Erythroblast (primary cell): ENCODE data around the gene MYEOV.

Experiments
- GATA1 ChIP-seq: IDR thresholded peaks from 2 replicates; pipeline ENCODE4 v1.6.1; 2011; ENCODE audit warnings: low read depth, mild to moderate bottlenecking, control low read depth, low read length, moderate library complexity
- POLR2A ChIP-seq: IDR thresholded peaks from 2 replicates; pipeline ENCODE4 v1.6.1; 2011; ENCODE audit warnings: mild to moderate bottlenecking, low read length

DNA sequence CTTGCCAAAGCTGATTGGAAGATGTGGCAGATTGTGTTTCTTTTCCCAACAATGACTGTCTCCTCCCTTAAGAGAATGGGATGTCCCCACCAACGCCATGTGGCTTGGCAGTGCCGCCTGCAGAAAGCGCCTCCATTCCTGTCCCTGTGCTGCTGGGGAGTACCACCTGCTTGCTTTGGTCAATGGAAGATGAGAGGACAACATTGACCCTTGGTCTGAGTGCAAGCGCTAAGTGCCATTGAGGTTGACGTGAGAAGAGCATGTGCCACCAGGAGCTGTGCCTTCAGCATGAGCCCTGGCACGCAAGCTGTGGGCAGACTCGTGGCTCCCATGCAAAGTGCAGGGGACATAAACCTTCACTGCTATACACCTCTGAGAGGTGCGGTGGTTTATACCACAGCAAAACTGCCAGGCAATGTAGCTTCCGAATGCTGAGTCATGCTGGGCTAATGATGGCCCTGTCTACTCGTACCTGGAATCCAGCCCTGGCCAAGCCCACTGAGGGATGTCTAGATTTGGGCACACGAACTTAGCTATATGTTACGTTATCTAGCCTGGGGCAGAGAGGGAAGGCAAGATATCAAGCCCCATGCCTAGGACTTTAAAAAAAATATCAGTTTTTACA lies 41.9 kb downstream of the MYEOV start:
- no peak for TF ChIP-seq POLR2A
- TF ChIP-seq GATA1, result no peak
